Astrocyte (in vitro differentiated cells and primary cell): ENCODE results near the gene SMDT1. TPM values are rescaled to one million over a fixed set of nuclear protein-coding genes. Genes with fewer than 3 reads are reported as not detected.
"Not testable (repeated sequence)": the region's sequence is repeated elsewhere in the genome, so short reads cannot be mapped to it uniquely, and the experiment has no call there.

Source experiments
- DNase-seq: peaks from one replicate; pipeline ENCODE4 v3.0.0-alpha.2; 2010; ENCODE audit warnings: low read depth
- FAIRE-seq: peaks from 2 replicates; lab custom pipeline; 2011; peaks lifted over from hg19 to GRCh38; lab: Jason Lieb, UNC
- H2AFZ ChIP-seq: 2 replicates; pipeline ENCODE4 v1.6.0; 2012; ENCODE audit warnings: low read depth, low read length, inconsistent platforms
- H3K27ac ChIP-seq: 2 replicates; pipeline ENCODE4 v1.5.1; 2011; ENCODE audit warnings: low read depth, low read length, inconsistent platforms
- H3K27me3 ChIP-seq: 2 replicates; pipeline ENCODE4 v1.6.0; 2011; ENCODE audit warnings: low read length, inconsistent platforms; ENCODE audit not compliant: insufficient read depth
- H3K36me3 ChIP-seq: 2 replicates; pipeline ENCODE4 v1.5.1; 2011; ENCODE audit warnings: low read length, inconsistent platforms; ENCODE audit not compliant: insufficient read depth
- H3K4me1 ChIP-seq: 2 replicates; pipeline ENCODE4 v1.5.1; 2011; ENCODE audit warnings: low read length, inconsistent platforms; ENCODE audit not compliant: insufficient read depth
- H3K4me2 ChIP-seq: 2 replicates; pipeline ENCODE4 v1.6.0; 2012; ENCODE audit warnings: low read length, inconsistent platforms
- H3K4me3 ChIP-seq: 2 replicates; pipeline ENCODE4 v1.5.1; 2011; ENCODE audit warnings: low read depth, mild to moderate bottlenecking, low read length, inconsistent platforms; ENCODE audit not compliant: insufficient read depth
- H3K79me2 ChIP-seq: 2 replicates; pipeline ENCODE4 v1.6.0; 2012; ENCODE audit warnings: mild to moderate bottlenecking, low read length, inconsistent platforms; ENCODE audit not compliant: insufficient read depth
- H3K9ac ChIP-seq: 2 replicates; pipeline ENCODE4 v1.6.0; 2012; ENCODE audit warnings: mild to moderate bottlenecking, low read length, inconsistent platforms
- H3K9me3 ChIP-seq: 2 replicates; pipeline ENCODE4 v1.5.1; 2012; ENCODE audit warnings: low read depth, mild to moderate bottlenecking, low read length, inconsistent platforms; ENCODE audit not compliant: insufficient read depth
- H4K20me1 ChIP-seq: 2 replicates; pipeline ENCODE4 v1.6.0; 2012; ENCODE audit warnings: low read length, inconsistent platforms; ENCODE audit not compliant: insufficient read depth
- H3K27ac Mint-ChIP-seq: one replicate; pipeline ENCODE4 v1.8.0; 2021; ENCODE audit warnings: mild to moderate bottlenecking, mixed read lengths; ENCODE audit not compliant: unreplicated experiment
- H3K27me3 Mint-ChIP-seq: one replicate; pipeline ENCODE4 v1.8.0; 2021; ENCODE audit warnings: low read depth, mixed read lengths; ENCODE audit not compliant: unreplicated experiment
- H3K36me3 Mint-ChIP-seq: one replicate; pipeline ENCODE4 v1.8.0; 2021; ENCODE audit warnings: low read depth, mixed read lengths; ENCODE audit not compliant: unreplicated experiment
- H3K4me1 Mint-ChIP-seq: one replicate; pipeline ENCODE4 v1.8.0; 2021; ENCODE audit warnings: low read depth, mixed read lengths; ENCODE audit not compliant: unreplicated experiment
- H3K4me3 Mint-ChIP-seq: one replicate; pipeline ENCODE4 v1.8.0; 2021; ENCODE audit warnings: mild to moderate bottlenecking, moderate library complexity, mixed read lengths; ENCODE audit not compliant: unreplicated experiment
- H3K9me3 Mint-ChIP-seq: one replicate; pipeline ENCODE4 v1.8.0; 2021; ENCODE audit warnings: mild to moderate bottlenecking, mixed read lengths; ENCODE audit not compliant: unreplicated experiment
- EZH2 ChIP-seq: IDR thresholded peaks from 2 replicates; pipeline ENCODE4 v1.6.1; 2012; ENCODE audit warnings: mild to moderate bottlenecking, low read length, inconsistent platforms; ENCODE audit not compliant: insufficient read depth
- total RNA-seq: library from RNA; stranded (reverse); gene quantifications from 2 replicates; pipeline ENCODE4 v1.2.1, GENCODE V29; 2021
- TF ChIP-seq, protein P1 (sequence below): IDR thresholded peaks from 2 replicates; pipeline ENCODE4 v1.5.1; 2011; ENCODE audit warnings: low read depth, mild to moderate bottlenecking, inconsistent platforms, low read length, moderate library complexity; ENCODE audit not compliant: insufficient read depth

Gene SMDT1
- total RNA-seq, 1 donor from 2014 or later = 31.1 TPM

DNA sequence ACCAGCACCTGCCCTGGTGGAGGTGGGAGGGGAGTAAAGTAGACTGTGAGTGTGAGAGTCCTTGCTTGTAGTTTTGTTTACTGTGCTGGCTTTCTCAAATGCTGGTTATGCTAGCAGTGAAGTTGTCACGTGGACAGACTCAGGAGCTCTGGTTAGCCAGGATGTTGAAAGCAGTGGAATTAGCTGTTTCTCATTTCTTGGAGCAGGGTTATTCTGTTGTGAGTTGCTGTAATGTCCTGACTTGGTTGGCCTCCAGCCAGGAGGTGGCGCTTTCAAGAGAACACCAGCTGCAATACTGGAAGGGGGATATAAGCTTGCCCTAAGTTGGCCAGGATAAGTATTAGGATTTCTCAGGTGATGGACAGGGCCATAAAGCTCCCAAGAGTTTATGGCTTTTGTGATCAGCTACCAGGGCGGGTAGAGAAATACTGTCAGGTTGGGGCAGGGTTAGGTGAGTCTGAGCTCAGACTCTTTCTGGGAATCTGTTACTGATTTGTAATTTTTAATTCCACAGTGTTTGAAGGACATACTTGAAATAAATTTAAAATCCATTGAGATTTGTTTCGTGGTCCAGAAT is 37.4 kb downstream of the SMDT1 start:
- no peak overlapping the region for H3K9ac ChIP-seq
- H2AFZ ChIP-seq = no peak overlapping the region
- Mint-ChIP-seq H3K4me3 (no peak overlapping the region), H3K36me3 (peaks cover 8% of the 10 kb centered on the region), H3K9me3 (peaks cover 31% of the 10 kb centered on the region), H3K27me3 (peaks cover 6% of the 10 kb centered on the region), H3K4me1 (peaks cover 3% of the 10 kb centered on the region), H3K27ac (no peak overlapping the region)
- H3K9me3 ChIP-seq = peaks cover 7% of the 10 kb centered on the region
- no peak overlapping the region for H3K27ac ChIP-seq
- FAIRE-seq (no peak), DNase-seq (no peak)
- H3K4me3 ChIP-seq = no peak overlapping the region
- no peaks in the 10 kb centered on the region for H3K27me3 ChIP-seq
- peaks cover 9% of the 10 kb centered on the region for H4K20me1 ChIP-seq
- no peak overlapping the region for H3K4me2 ChIP-seq
- H3K79me2 ChIP-seq = no peaks in the 10 kb centered on the region
- no peaks in the 10 kb centered on the region for H3K36me3 ChIP-seq
- TF ChIP-seq, protein P1, sequence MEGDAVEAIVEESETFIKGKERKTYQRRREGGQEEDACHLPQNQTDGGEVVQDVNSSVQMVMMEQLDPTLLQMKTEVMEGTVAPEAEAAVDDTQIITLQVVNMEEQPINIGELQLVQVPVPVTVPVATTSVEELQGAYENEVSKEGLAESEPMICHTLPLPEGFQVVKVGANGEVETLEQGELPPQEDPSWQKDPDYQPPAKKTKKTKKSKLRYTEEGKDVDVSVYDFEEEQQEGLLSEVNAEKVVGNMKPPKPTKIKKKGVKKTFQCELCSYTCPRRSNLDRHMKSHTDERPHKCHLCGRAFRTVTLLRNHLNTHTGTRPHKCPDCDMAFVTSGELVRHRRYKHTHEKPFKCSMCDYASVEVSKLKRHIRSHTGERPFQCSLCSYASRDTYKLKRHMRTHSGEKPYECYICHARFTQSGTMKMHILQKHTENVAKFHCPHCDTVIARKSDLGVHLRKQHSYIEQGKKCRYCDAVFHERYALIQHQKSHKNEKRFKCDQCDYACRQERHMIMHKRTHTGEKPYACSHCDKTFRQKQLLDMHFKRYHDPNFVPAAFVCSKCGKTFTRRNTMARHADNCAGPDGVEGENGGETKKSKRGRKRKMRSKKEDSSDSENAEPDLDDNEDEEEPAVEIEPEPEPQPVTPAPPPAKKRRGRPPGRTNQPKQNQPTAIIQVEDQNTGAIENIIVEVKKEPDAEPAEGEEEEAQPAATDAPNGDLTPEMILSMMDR = no peak
- TF ChIP-seq EZH2 = no peak
- no peaks in the 10 kb centered on the region for H3K4me1 ChIP-seq

DNA sequence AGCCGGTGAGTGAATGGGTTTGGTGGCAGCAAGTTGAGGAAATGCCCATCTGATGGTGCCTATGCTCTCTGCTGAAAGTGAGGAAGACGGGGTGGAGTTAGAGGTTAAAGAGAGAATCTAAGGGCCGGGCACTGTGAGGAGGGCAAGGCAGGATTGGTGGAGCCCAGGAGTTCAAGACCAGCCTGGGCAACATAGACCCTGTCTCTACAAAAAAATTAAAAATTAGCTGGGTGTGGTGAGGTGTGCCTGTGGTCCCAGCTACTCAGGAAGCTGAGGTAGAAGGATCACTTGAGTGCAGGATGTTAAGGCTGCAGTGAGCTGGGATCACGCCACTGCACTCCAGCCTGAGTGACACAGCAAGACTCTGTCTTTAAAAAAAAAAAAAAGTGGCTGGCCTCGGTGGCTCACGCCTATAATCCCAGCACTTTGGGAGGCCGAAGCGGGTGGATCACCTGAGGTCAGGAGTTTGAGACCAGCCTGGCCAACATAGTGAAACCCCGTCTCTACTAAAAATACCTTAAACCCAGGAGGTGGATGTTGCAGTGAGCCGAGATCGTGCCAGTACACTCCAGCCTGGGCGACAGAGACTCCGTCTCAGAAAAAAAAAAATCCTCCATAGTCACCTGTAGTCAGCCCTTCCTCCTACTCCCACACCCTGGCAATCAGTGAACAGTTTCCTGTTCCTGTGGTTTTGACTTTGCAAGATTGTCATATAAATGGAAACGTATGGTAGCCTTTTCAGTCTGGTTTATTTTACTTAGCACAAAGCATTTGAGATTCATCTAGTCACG is 40.9 kb downstream of the SMDT1 start:
- H3K4me3 ChIP-seq, H3K27me3 ChIP-seq, H3K4me3 Mint-ChIP-seq, DNase-seq, H3K4me2 ChIP-seq, H3K4me1 Mint-ChIP-seq, H3K36me3 ChIP-seq, H4K20me1 ChIP-seq, H3K9ac ChIP-seq, H3K27ac Mint-ChIP-seq, H3K79me2 ChIP-seq, H3K36me3 Mint-ChIP-seq, H3K4me1 ChIP-seq, H3K9me3 ChIP-seq, H2AFZ ChIP-seq, H3K27ac ChIP-seq, FAIRE-seq, H3K27me3 Mint-ChIP-seq: not testable (repeated sequence)
- peaks cover 14% of the 10 kb centered on the region for H3K9me3 Mint-ChIP-seq

DNA sequence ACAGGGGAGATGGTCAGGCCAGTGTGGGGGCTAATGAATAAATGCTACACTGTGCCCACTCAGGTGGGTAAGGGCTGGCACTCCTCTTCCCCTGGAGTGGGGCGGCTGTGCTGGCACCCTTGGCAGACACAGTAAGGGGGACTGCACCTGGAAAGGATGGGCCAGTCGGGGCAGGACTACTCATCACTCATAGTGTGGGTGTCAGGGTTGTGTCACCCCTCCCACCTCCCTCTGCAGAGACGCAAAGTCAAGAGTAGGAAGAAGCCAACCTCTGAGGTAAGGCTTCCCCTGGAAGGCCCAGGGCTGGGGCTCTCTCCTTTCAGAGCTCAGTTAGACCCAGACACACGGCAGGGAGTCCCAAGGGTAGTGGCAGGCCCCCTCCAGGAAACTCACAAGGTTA is 44.0 kb downstream of the SMDT1 start:
- H3K9me3 ChIP-seq, H3K9ac ChIP-seq, H3K4me3 Mint-ChIP-seq, DNase-seq, H3K4me1 ChIP-seq, H3K79me2 ChIP-seq, H4K20me1 ChIP-seq, FAIRE-seq, H3K27ac Mint-ChIP-seq, H3K4me3 ChIP-seq, H3K4me1 Mint-ChIP-seq, H3K4me2 ChIP-seq, H3K27me3 ChIP-seq, H3K36me3 ChIP-seq, H3K36me3 Mint-ChIP-seq, H3K27ac ChIP-seq, H3K27me3 Mint-ChIP-seq, H2AFZ ChIP-seq, H3K9me3 Mint-ChIP-seq: not testable (repeated sequence)
